Measurements from ENCODE around the gene LSM2. TPM values are rescaled to one million over a fixed set of nuclear protein-coding genes. Genes with fewer than 3 reads are reported as not detected.

Gene LSM2
- total and polyA plus RNA-seq, 9 of the 15 experiments (the other 6 are each of a cell fraction or from before 2014, with no cell fraction given), result 154 to 407 (median 223) TPM

GRCh38 chr6:31770860-31771259 is 35.9 kb downstream of the LSM2 start (continued):
- 0 out of 2 replicates have a peak, but pooled peaks have one; percentile 8 for TF ChIP-seq ZNF407 (IDR thresholded peaks at IDR 0.05; ENCODE audit: low read depth)
- peak; percentile 83; the same call in 1 of the 2 replicates for TF ChIP-seq ZNF384 (IDR thresholded peaks at IDR 0.05; ENCODE audit: low read depth, low read length)
